HG03521 (cell line): ENCODE results near the gene SOX5.
"Not testable (repeated sequence)": the region's sequence is repeated elsewhere in the genome, so short reads cannot be mapped to it uniquely, and the experiment has no call there.

ENCODE experiments used
- ATAC-seq: cut with Tn5 transposase; IDR thresholded peaks from one replicate; pipeline ENCODE4 v1.9.1; 2021; ENCODE audit warnings: mild to moderate bottlenecking, moderate library complexity; ENCODE audit not compliant: unreplicated experiment

The SOX5 gene

DNA sequence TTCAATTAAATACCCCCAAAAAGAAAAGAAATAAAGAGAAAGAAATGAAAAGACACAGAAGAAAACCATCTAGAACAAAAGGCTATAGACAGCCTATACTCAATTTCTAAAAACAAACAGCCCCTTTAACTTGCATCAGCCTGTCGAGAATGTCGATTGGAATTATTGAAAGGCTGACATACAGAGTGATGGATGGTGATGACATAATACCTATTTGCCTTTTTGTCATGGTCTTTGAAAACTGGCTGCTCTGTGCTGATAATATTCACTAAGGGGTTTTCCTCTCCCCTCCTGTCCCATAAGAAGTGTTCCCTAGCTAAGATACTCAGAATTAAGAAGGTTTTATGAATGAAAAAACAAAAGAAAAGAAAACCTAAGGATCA lies 393.7 kb downstream of the SOX5 start:
- ATAC-seq: no peak

DNA sequence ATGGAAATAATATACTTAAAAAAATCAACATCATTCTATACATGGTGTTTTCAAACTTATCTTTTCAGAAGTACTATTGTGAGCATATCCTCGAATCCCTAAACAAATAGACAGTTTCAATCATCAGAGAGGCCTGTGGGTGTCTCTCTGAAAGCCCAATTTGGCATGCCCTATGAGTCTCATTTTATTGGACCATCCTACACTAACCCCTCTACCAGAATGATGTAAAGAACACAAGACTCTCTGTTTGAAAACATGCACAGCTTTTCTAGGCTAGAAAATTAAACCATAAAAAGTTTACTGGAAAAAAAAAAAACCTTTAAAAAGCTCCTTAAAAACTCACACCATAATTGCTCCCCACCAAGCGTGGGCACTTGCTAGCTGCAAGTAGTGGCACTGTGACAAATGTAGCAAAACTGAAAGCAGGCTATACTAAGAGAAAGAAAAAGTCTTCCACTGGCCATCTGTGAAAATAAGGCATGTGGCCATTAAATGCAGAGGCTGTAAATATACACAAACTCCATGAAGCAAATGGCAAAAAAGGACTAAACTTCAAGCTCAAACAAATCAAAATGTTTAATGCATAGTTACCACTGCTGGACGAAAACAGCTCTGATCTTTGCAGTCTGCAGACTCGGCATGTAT lies 394.2 kb downstream of the SOX5 start:
- ATAC-seq: no peak

DNA sequence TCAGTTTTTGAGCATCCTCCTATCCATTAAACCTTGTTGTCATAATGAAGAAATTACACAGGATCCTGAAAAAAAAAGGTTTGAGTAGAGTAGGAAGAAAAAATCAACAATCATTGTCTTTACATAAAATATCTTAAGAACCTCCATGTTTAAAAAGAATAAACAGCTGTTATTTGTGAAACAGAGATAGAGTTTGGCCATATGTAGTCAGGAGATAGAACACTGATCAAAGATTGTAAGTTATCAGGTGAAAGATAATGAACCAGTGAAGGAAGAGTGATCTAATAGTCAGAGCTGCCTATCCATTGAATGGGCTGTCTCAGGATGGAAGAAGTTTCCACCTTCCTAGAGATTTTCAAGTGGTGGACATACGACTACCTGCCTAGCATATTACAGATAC lies 397.1 kb downstream of the SOX5 start:
- no peak for ATAC-seq

DNA sequence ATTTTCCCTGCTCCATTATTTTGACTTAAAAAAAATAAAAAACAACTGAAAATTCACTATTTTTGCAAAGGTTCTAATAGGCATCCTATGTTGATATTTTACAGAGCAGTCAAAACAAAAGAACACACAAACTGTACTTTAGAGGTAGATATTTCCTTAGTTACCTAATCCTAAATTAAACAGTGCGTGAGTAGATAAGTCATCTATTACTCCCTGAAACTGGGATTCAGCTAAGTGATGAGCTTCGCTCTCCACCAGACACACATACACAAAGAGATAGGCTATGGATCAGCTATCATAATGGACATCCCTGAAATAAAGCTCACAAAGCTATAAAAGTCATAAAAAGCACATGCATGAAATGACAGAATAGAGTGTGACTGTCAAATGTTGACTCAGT lies 398.7 kb downstream of the SOX5 start:
- ATAC-seq: no peak

DNA sequence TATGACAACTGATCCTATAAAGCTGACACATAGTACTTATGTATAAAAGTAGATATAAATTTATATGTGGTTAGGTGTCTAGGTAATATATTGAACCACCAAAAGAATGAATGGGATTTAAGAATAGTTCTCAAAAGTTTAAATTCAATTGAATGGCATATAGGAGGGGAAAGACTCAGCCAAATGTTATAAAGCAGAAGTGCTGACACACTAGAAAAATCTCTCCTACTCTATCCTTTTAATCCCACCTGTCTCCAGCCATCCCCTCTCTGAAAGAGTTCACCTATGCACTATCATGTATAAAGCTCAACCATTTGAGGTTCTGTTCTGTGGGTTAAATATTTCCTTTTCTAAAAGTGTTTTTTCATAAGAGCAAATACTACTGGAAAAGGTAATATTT lies 400.7 kb downstream of the SOX5 start:
- no peak for ATAC-seq

DNA sequence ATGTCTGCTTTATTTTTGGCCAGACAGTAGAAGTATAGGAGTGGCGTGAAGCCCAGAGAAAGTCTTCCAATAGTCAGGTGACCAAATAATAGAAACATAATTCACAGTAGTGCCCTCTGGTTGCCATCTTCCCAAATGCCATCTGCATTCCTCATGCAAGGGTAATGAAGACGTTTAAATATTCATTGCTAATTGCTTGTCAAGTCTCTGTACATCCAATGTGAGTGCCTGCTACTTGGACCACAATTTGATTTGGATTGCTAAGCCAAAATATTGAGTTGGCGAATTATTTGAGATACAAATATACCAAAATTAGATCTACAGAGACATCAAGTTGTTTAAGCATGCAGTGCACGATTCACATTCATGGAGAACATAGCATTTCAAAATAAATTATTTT lies 402.7 kb downstream of the SOX5 start:
- no peak for ATAC-seq

DNA sequence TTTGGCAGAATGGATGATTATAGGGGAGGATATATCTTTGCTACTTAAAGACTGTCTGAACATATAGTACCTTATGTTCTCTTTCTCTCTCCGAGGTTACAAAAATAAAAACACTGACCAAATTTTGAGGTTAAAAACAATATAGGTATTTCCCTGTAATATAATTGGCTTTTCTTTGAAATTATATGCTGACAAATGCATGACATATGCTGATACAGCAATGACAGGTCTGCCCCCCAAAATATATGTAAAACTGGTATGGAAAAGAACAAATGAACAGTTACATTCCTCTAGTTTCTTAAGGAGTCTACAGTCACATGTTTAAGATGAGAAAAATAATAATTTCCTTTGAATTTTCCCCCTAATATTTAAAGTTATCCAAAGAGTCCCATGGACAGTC lies 405.7 kb downstream of the SOX5 start:
- ATAC-seq: no peak

DNA sequence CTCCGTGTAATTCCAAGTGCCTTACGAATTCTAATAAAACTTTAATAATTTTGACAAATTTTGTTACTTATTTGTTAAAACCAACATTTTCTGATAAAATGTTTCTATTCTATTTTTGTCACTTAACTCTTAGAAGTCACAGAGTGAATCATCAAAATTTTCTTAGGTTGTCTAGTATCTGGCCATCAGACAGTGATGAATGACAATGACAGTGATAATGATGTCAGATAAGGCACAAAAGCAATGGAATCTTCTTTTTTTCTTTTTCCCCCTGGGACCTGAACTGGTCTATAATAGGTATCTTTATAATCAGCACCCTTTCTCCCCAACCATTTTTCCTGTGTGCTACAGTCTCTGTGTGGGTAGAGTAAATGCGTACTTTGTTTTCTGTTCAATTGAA lies 407.3 kb downstream of the SOX5 start:
- no peak for ATAC-seq

DNA sequence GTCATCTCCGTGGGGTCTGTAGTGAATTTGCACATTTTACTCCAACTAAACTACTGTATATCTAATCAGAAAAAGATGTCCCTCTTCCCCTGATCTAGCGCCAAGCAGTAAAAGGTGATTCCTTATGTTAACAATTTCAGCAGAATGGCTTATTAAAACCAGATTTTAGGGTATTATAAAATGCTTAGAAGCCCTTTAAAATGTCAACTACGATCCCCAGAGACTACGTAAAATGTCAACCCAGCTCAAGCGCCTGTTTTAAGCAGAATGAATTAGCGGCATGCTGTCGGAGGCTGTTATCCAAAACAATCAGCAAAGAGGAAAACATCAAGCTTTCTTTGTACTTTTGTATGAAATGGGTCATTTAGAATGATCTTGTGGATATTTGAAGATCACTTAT lies 408.9 kb downstream of the SOX5 start:
- no peak for ATAC-seq

DNA sequence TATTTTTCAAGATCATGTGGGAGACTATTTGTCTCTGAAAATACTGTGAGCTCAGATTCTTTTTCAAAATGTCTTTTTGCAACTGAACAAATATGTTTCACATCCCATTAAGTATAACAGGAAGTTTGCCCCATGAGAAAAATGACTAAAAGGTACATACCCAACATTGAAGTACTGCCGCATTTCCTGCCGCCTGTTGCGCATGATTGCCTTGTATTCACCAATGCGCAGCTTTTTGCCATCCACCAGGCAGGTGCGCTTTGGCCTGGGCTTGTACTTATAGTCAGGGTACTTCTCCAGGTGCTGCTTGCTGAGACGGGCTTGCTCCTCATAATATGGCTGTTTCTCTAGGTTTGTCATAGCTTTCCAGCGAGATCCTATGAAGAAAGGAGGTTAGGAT lies 413.2 kb downstream of the SOX5 start:
- ATAC-seq: no peak

DNA sequence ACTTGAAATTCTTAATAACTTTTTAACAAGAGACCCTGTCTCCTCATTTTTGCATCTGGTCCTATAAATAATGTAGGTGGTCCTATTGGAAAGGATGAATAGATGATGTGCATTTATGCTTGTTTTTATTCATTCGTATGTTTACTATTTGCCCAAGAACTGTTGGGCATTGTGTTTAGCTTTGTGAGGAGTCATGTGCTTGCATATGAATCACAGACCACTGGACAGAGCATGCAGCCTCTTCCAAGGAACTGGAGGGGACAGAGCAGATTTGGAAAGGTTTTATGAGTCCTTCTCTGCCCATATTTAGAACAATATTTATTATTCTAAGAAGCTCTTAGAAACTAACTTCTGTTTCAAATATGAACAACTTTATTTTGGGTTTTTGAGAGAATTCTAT lies 414.0 kb downstream of the SOX5 start:
- ATAC-seq: no peak

DNA sequence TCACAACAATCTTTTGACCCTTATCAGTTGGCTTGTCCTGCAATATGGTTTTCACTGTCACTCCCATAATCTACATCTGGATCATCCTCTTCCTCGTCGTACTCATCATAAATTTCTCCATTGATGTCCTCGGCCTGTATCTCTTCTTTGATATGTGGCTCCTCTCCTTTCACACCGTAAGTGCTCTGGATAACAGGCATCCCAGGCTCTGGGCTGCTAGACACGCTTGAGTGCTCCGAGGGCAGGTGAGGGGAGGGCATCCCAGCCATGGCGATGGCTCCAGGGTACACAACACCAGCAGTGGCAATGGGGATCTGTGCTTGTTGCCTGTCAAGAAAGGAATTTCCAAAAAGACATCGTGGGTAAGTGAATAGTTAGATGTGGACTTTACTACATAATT lies 415.3 kb downstream of the SOX5 start:
- no peak for ATAC-seq

DNA sequence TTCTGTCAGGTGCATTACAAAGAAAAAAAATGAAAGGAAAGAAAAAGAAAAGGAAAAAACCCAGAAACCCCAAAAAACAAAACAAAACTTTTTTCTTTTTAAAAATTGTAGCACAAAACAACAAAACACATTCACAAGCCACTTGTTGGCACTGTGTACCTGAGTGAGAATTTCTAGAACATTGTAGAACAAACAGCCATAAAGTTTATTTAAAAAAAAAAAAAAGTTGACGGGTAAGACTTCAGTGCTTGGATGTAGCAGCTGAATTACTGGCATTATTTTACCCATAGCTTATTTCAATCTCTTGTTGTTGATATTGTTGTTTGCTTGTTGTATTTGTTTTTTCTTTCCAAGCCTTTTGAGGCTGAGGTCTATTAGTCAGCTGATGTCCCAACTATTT lies 415.8 kb downstream of the SOX5 start:
- ATAC-seq: no peak

DNA sequence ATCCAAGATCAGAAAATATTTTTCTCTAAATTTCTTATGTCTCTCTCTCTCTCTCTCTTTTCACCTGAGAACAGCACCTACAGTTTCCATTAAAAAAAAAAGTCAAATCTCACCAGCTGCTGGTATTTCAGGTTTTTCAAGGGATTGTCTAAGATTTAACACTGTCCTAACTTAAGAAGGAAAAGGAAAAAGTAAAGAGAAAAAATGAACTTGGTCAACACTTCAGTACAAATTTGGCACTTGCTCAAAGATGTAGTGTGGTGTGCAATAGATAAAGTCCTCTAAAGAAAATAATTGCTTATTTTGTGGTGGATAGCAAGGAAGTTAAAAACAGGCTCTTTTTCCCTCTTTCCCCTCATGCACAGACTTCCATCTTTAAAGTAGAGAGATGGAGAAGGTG lies 416.2 kb downstream of the SOX5 start:
- ATAC-seq: no peak

DNA sequence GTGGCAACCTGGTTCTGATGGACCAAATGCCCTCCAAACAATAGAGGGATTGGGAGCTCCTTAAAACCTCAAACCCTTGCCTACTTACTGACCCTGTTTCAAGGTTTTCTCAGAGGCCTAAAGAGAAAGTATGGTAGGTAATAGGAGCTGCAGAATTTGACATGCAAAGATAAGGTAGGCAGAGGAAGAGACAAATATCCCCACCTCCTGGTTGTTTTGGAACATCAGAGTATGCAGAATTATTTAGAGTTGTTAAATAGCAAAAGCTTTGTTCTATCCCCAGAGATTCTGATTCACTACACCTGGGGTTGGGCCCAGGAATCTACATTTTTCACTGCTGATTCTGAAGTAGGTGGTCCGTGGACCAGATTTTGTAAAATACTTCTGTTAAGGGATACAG lies 421.2 kb downstream of the SOX5 start:
- ATAC-seq: no peak

DNA sequence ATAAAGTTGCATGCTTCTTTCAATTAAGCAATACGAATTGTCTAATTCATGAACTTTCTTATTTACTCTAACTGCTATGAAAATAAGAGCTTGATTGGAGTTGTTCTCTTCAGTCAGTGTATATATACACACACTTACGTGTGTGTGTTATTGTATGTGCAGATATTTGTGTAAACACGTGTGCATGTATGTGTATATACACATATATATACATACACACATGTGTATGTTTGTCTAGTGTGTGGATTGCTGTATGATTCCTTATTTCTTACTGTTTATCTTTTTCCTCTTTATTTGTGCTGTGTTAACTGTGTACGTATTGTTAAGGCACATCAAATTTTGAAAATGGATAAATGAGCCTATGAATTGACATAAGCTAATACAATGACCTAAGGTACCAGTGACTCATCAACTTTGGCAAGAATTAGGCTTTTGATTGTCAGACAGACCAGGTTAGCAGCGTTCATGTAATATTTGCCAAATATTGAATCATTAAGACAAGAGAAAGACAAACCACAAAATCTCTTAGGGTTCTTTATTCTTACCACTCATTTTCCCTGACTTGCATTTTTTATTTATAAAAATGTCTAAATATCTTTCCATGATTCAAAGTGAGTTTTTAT lies 423.9 kb downstream of the SOX5 start:
- ATAC-seq: no peak

DNA sequence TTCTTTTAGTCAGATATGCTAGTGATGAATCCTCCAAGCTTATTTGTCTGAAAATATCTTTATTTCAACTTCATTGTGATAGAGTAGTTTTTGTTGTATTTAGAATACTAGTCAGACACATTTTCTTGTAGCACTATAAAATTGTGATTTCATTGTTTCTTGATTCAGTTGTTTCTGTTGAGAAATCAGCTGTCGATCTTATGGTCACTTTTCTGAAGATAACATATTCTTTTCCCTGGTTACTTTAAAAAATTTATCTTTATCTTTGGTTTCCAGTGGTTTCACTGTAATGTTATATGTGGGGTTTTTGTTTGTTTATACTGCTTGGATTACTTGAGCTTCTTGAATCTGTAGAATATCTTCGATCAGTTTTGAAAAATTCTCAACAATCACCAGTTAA lies 426.1 kb downstream of the SOX5 start:
- no peak for ATAC-seq

DNA sequence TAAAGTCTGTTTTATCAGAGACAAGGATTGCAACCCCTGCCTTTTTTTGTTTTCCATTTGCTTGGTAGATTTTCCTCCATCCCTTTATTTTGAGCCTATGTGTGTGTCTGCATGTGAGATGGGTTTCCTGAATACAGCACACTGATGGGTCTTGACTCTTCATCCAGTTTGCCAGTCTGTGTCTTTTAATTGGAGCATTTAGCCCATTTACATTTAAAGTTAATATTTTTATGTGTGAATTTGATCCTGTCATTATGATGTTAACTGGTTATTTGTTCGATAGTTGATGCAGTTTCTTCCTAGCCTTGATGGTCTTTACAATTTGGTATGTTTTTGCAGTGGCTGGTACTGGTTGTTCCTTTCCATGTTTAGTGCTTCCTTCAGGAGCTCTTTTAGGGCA lies 430.0 kb downstream of the SOX5 start:
- not testable (repeated sequence) for ATAC-seq

DNA sequence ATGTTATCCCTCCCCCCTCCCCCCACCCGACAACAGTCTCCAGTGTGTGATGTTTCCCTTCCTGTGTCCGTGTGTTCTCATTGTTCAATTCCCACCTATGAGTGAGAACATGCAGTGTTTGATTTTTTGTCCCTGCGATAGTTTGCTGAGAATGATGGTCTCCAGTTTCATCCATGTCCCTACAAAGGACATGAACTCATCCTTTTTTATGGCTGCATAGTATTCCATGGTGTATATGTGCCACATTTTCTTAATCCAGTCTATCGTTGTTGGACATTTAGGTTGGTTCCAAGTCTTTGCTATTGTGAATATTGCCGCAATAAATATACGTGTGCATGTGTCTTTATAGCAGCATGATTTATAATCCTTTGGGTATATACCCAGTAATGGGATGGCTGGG lies 433.7 kb downstream of the SOX5 start:
- ATAC-seq: not testable (repeated sequence)

DNA sequence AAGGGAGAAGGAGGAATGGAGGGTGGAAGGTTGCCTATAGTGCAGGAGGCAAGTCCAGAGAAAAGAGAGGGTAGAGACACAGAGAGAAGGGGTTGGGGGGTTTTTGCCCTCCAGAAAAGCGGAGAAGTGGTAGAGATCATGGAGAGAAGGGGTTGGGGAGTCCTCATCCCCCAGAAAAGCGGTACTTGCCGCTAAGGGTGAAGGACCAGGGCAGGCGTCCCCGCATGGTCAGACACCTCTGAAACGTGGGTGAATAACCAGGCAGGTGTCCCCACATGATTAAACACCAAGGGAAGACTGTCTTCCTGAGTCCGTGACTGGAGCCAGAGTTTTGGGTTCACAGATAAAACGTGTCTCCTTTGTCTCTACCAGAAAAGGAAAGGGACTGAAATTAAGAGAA lies 439.0 kb downstream of the SOX5 start:
- ATAC-seq: no peak

DNA sequence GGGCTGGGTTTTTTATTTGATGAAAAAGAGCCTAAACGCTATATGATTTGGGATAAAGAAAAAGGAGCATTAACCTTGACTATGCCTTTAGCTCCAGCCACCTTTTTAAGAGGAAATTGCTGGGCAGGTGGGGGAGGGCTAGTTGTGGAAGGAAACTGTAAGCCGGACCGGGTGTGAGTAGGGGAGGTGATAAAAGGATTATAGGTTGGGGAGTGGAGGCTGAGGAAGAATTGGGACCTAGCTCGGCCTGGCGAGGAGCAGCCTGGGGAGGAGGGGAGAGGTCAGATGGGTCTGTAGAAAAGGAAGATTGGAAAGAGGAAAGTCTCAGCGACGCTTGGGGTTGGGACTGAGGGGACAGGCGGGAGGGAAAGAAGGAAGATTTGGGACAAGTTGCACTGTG lies 439.6 kb downstream of the SOX5 start:
- ATAC-seq: not testable (repeated sequence)

DNA sequence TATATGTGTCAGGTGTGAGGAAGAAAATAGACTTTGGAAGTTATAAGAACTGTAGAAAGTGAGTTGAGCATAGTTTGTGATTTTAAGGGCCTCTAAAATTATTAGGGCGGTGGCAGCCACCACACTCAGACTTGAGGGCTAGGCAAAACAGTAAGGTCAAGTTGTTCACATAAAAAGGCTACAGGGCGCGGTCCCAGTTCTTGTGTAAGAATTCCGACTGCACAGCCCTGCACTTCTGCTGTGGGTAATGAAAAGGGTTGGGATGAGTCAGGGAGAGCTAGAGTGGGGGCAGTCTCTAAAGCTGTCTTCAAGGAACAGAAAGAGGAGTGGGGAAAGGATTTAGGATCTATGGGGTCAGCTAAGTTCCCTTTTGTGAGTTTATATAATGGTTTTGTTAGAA lies 441.7 kb downstream of the SOX5 start:
- not testable (repeated sequence) for ATAC-seq

DNA sequence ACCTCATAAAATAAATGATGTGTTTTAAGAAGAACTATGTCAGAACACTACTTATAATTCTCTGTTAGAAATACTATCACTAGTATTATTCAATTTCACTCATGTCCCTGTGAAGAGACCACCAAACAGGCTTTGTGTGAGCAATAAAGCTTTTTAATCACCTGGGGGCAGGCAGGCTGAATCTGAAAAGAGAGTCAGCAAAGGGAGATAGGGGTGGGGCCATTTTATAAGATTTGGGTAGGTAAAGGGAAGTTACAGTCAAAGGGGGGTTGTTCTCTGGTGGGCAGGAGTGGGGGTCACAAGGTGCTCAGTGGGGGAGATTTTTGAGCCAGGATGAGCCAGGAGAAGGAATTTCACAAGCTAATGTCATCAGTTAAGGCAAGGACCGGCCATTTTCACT lies 443.7 kb downstream of the SOX5 start:
- not testable (repeated sequence) for ATAC-seq
